PC-9 (cell line): ENCODE results near the gene CDIPT.

Source experiments
- CTCF ChIP-seq: fragments of 200-600 bp; sonication (generic); conservative IDR thresholded peaks from 2 replicates; pipeline ENCODE4 v1.6.1; 2017; ENCODE audit warnings: mixed run types, antibody characterized with exemption, mild to moderate bottlenecking, moderate library complexity
- EZH2 ChIP-seq: fragments of 200-600 bp; sonication (generic); IDR thresholded peaks from 2 replicates; pipeline ENCODE4 v1.8.0; 2017; ENCODE audit warnings: antibody characterized with exemption, low read depth

- TF ChIP-seq CTCF = no peak
- TF ChIP-seq EZH2 = no peak
Observed at GRCh38 chr16:29854520-29855100, 8.4 kb downstream of the CDIPT start.
